ENCODE data around the gene STX8.

The STX8 gene

DNA sequence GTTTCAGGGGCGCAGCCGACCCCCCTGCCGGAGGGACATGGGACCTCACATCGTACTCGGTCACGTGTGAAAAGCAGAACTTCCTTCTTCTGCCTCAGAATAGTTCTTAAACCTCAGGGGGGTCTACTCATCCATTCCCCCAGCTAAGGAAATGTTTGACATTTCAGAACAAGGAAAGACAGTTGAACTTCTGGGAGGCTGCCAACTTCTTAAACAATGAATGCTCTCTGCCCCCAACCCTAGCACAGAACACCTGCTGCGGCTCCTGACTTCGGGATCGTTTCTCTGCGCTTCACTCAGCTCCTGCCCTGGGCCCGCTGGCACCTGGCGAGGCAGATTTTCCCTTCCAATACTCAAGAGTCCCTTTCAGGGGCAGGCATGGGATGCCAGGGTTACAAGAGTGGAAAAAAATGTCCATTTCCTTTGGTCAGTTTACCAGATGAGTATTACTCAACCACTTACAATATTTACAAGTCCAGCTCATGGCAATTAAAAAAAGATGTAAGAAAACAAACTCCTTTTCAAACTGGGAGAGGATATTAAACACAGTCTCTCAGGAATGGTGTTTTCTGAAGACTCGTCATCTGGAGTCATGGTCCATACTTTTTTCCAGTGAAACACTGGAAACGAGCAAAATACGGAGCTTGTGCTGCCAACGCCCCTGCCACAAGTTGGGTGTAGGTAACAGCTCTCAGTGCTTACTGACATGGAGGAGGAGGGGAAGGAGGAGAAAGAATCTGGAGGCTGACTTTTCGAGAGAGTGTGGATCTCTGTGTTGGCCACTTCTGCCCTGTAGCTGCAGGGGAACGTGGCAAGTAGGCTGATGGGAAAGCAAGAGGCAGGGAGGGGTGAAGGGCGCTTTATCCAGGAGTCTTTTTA is 318.6 kb downstream of the STX8 start:
- peak; percentile 66 to 83 for DNase-seq

DNA sequence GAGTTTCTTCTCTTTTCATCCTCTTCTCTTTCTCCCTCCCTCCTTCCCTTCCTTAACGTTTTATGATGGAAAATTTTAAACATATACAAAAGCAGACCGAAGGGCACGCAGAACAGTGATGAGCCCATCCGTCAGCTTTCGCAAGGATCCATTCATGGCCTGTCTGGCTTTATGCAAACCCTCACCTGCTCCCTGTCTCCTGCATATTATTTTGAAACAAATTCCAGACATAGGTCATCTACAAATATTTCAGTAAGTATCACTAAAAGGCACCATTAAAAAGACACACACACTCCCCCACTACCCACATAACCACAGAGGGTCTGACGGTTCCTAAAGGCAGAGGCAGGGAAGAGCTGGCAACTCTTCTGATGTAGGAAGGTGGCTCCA is 319.3 kb downstream of the STX8 start:
- DNase-seq, result peak; percentile 57 to 59

DNA sequence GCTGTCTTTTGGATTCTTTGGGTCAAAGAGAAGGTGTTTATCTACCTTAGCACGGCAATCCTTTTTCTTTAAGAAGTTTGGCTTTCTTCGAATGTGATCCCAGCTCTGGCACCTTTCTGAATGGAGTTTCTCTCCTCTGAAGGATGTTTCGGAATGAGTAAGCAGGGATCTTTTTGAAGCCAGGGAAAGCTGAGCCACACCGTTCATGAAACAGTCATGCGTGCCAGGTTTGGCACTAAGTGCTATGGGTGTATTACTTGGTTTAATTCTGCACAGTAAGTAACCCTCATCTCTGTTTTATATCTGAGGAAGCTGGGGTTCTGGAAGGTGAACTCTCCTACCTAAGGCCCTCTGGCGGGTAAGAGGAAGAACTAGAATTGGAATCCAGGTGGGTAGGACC is 319.8 kb downstream of the STX8 start:
- peak; percentile 43 to 50 for DNase-seq

DNA sequence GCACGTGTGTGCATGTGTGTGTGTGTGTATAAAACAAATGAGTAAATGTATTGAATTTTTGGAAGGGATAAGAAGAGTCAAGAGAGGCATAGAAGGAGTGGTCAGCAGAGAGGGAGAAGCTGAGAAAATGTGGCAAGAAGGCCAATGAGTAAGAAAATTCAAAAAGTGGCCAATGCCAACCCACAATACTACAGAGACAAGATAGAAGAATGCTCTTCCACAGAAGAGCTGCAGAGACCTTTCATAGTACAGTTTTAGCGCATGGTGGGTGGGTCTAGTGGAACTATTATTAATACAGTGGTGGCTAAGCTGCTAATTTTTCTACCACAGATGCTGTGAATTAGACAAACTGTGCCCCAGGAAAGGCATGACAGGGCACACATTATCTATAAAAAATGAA is 320.8 kb downstream of the STX8 start:
- no peak for DNase-seq

DNA sequence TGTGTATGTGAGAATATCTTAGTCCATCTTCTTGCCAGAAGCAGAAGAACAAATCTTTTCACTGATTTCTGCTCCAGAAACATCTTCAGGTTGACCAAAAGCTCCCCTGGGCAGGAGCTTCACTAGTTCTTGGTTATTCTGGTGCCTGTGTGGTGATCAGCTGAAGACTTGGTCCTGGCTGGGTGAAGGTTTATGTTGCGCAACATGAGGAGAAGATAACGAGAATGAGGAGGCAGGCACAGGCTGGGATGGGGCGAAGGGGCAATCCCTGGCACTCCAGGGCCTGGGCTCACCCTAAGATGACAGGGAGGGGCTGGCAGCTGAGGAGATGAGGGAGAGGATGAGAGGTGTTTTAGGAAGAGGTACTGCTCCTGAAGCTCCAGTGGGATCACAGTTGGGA is 322.3 kb downstream of the STX8 start:
- DNase-seq, result no peak

DNA sequence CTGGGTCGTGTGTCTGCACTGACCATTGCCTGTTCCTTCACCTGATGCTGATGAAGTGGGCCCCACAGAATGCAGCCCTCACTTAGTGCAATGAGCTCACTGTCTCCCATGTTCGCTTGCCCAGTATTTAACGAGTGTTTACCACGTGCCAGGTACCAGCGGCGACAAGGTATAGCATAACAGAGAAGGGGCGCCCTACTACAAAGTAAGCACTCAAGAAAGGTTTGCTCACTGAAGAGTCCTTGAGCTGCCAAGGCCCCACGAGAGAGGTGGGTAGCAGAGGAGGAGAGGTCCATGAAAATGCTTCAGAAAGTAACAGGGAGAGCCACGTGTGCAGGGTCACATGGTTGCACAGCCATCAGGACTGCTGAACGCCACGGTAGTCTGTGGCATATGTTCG is 324.3 kb downstream of the STX8 start:
- DNase-seq, result no peak

DNA sequence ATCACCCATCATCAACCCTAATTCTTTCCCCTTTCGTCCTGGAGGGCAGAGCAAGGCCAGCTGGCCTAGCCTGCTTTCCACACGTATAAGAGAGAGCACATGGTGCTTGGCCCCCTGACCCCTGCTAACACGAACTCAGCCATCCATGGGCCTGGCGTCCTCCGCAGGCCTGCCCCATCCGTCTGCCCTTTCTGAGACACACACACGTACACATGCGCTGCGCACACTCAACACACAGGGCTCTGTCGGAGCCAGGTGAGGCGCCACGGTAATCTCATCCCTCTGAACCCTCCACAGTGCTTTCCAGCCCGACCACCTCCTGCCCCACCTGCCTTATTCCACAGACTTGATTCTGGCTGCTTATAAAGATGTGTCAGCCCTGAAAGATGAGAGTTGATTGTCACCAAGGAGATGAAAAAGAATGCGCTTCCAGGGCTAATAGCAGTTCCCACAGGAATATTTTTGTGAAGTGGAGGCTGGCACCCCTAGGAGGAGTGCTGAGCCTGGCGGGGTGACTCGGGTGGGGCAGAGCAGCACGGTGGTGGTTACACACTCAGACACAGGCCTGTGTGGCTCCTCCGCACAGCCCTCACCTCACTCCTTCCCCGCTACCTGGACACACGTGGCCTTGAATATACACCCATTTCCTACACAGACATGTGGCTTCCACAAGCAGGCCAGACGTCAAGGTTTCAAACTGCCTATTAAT is 326.2 kb downstream of the STX8 start:
- DNase-seq, result no peak

DNA sequence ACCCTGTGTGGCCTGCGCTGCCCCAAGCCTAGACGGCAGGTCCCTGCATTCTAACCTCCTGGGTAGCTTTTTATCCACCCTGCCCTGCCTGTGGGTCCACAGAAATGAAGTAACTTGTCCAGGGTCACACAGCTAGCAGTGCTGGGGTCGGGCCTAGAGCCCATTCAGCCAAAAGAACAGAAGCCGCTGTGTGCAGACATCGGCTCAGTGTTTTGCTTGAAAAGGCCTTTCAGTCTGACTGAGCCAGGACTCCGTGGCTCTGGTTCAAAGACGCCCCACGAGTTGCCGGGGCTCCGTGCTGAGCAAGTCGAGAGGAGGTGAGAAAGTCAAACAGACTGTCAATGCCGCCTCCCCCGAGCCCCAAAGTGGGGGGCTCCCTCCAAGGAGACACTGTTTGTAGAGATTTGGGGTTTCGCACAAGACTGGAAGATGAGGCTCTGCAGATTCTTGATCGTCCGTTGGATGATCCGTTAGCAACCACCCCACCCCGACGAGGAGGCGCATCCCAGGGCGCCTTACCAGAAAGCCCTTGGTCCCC is 328.1 kb downstream of the STX8 start:
- no peak for DNase-seq

DNA sequence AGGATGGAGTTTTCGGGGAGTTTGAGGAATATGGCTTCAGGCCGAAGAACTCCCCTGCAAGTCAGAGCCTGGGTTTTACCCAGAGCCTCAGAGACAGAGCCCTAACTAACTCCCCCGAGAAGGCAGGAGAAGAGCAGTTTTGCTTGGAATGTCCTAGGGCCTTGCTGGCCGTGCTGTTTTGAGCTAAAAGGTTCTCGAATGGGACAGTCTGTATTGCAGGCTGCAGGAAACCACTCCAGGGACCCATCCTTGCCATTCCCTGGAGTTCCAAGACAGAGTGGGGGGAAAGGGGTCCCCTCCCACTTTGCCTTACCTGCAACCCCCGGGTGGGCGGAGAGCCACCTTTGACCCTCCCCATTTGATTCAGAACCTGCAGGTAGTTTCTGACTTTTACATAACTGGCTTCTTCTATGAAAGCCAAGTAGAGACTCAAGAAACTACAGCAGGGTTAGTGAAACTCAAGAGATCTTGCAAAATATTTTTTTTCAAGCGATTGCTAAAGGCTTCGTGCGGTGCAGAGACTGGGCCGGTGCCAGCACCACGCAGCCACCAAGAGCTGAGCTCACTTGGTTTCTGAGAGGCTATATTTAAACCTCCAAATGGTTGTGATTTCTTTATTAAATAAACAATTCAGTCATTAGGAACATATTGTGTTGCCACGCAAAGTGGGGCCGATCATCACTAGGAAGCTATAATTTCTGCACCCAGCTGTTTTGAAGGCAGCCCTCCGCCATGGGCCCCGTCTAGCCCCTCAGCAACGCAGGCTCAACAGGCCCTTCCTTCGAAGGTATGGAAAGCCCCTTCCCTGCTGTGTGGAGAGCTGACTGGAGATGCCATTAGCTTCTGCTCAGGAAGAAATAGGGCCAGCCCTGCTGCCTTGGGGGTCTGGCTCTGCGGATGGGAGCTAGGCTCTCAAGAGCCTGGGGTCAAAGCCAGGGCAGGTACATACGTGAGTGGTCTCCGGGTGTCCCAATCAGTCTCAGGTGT is 331.3 kb downstream of the STX8 start:
- DNase-seq, result no peak

DNA sequence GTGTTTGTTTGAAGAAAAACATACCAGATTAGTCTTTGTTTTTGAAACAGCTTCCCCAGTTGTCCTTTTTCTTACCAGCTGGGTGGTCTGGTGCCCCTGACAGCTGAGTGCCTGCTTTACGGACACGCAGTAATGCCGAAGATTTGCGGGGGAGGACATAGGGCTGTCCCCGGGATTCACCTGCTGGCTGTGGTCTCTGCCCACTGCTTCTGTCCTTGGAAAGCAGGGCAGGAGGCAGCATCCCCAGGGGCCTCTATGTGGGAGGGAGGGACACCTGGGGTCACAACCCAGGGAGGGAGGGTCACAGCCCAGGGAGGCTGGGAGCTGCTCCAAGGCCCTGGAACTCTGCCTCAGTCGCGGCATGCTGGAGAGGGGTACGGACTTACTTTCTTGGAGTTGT is 332.6 kb downstream of the STX8 start:
- DNase-seq, result no peak

DNA sequence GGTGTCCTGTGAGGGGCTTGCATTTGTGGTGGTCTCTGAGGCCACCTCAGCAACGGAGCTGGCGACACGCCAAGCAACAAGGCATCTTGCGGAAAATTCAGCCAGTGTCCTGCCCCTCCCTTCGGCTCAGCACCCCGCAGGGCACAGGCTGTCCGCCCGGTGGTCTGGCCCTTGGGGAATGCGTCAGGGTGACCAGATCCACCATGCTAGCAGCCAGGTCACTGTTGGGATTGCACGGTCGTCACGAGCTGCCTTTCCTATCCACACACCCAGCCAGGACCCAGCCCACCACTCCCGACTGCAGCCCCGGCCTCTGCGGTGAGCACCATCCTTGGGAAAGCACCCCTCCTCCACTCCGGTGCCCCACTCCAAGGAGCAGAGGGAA is 333.1 kb downstream of the STX8 start:
- DNase-seq, result no peak

DNA sequence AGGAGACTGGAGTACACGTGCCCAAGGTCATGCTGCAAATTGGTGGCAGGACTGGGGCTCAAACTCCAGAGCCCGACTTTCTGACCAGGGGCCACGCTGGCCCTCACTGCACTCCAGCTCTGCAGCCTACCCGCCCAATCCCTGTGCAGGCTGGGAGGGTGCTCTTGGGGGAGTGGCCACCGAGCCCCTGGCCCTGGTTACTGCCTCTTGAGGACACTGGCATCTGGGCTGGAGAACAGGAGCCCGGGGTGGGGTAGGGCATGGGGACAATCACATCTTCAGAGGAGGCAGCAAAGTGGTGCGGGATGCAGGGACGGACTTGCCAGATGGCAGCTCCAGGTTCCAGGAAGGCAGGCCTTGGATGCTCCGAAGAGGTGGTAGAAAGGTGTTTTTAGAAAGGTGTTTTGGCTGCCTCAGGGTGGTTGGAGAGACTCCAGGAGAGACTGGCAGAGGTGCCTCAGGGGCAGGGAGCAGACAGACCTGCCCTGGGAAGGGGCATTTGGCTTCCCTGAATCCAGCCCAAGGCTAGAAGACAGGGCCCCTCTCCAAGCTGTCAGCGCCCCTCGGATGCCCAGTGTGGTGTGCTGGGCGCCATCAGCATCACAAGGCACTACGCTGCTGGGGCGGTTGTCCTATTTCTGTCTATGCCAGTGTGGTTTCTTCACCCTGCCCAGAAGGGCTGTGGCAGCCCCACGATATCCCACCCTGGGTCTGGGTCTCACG is 333.7 kb downstream of the STX8 start:
- DNase-seq, result no peak

DNA sequence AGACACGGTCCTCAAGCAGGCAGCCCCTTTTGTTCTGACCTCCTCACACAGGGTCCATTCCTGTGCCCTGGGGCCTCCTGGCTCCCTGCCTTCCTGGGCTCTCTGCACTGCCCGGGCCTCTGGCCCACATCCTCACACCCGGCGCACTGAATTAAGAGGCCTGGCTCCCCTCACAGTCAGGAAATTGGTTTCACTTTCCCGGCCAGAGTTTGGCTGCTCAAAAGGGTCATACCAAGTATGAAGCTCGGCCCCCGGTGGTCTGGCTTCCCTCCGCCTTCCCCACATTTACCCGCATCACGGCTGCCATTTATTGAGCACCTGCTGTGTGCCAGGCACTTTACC is 334.3 kb downstream of the STX8 start:
- DNase-seq, result no peak

DNA sequence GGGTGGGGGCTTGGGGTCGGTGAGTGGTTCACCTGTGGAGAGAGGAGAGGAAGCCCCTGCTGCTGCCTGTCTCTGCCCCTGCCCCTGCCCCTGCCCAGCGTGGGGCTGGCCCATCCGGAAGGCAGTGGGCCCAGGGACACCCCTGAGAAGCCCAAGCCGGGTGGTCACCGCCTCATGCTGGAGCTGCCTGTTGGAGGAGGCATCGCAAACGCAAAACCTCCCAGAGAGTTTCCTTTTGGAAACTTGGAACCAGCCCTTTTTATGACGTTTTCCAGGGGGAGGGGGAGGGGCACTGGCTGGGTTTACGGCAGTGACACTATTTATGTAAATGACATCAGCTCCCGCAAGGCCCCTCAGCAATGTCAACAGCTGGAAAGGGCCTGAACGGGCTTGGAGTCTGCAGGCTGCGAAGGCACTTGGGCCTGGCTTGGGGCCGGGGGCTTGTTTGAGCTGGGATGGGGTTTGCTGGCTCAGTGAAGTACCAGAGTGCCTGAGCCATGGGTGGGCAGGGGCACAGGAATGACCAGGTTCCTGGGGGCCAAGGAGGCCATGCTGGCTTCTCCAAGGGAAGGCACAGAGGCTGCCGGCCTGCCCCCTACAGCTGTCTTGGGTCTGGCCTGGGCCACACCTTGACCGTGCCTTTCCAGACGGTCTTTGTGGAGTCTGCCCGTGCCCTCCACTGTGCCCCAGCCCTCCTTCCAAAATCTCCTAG is 334.8 kb downstream of the STX8 start:
- DNase-seq, result peak; percentile 44 to 73

DNA sequence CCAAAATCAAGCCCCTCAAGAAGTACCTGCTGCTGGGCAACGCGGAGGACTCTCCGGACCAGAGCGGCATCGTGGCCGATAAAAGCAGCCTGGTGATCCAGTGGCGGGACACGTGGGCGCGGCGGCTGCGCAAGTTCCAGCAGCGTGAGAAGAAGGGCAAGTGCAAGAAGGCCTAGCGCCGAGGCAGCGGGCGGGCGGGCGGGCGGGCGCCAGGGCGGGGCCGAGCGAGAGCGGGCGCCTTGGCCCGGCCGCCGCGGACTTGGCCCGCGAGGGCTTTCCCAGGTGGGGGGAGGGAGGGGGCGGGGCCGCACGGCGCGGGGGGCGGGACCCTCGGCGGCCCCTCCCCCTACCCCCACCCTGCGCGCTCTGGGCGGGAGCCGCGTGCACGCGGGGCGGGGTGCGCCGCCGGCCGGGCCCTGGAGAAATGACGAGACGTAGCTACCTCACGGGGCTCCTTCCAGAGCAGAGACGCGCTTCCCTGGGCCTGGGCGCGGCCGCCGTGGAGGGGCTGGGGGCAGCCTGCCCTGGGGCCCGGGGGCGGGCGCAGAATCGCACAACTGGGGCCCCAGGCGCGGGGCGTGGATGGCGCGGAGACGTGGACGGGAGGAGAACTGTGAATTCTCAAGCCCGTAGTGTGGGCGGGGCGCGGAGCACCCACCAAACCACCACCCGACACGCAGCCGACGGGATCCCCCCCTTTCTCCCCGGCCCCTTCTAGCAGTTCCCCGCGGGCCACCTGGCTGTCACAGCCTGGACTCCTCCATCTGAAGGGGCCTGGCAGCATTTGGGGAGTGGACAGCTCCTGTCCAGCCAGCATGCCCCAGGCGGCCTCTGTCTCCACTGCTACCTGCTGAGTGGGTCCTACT is 335.6 kb downstream of the STX8 start:
- DNase-seq, result peak in 1 of 2 experiments; percentile 83

DNA sequence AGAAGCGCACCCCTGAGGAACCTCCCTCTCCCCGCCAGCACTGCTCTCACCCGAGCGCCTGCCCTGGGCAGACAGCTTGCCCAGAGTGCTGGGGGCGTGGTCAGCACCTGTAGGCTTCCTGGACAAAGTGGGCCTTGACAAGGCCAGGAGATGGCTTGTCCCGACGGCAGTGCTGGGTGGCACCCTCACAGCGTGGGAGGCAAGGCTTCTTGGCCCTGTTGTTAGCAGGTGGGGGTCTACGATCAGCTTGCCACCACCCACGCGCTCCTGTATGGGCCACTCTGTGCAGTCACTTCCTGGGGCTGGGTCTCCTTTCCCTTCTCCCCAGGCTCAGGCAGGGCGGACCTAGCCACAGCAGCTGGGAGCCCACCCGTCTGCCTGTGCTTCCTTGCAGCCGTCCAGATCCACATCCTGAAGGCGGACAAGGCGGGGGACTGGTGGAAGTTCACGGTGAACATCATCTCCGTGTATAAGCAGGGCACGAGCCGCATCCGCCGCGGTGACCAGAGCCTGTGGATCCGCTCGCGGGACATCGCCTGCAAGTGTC is 336.3 kb downstream of the STX8 start:
- peak in 1 of 2 experiments; percentile 40 for DNase-seq

DNA sequence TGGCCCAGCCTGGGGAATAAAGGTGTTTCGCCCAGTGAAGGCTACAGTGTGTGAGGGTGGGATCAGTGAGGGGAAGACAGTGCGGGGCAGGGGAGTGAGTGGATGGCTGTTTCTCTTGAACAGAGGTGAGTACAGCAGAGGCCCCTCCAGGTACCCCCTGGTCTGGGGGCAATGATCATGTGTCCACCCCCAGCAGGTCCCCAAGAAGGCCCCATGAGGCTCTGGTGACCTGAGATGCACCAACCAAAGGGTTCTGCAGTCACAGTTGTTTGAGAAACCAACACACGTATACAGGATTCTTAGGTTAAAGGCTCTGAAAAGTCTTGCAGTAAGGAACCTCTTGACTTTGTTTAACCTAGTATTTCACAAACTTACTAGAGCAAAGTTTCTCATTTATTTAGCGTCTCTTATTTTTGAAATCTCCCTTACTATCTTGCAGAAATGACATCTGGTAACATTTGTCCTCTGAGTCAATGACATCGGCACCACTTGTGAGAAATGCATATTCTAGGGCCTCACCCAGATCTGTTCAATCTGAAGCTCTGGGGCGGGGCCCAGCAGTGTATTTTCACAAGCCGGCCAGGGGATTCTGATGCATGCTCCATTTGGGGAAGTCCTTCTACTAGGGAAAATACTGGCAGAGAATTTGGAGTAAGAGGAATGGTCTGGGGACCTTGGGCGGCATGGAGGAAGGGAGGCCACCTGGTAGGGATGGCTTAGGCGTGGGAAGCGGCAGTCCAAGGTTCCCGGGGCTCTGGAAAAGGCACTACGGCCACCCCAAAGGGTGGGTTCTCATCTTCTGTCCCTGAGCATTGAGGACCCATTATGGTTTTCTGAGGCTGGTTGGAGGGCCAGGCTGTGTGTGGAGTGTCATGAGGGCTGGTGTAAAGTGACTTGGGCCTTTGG is 337.0 kb downstream of the STX8 start:
- DNase-seq, result no peak

DNA sequence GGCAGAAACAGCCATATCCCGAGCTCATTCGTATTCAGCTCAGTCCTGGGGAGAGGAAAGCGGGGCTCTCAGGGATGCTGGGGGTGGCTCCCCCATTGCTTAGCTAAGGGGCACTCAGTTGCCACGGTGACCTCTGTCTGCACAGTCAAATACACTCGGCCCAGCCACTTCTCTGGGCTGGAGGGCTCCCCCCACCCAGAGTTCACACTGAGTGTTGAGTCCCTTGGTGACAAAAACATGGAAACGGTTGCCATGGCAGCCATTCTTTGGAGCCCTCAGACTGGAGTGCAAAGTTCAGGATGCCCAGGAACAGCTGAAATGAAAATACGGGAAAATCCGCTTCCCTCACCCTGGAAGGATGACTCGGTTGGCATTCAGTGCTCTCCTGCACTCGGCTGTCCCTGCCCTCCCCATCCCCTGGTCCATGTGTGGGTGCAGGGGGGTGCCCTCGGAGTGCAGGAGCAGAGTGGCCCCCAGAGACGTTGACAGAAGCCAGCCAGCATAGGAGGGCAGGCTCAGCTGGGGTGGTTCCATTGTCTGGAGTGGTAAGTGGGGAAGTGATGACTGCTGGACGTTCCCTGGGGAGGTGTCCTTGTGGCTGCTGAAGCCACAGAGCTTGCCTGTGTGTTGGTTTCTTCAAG is 337.8 kb downstream of the STX8 start:
- peak; percentile 20 to 70 for DNase-seq

DNA sequence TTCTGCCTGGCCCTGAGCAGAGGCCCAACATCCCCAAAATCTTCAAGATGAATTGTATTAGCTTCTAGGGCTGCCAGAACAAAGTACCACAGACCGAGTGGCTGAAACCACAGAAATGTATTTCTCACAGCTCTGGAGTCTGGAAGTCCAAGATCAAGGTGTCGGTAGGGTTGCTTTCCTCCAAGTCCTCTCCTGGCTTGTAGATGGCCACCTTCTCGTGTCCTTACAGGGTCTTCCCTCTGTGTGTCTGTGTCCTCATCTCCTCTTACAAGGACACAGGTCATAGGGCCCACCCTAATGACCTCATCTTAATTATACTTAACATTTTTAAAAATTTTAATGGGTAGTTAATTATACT is 338.6 kb downstream of the STX8 start:
- DNase-seq, result no peak

Data from NCI-H526 (cell line).